ENCODE results near the gene NDRG2.

Gene NDRG2

DNA sequence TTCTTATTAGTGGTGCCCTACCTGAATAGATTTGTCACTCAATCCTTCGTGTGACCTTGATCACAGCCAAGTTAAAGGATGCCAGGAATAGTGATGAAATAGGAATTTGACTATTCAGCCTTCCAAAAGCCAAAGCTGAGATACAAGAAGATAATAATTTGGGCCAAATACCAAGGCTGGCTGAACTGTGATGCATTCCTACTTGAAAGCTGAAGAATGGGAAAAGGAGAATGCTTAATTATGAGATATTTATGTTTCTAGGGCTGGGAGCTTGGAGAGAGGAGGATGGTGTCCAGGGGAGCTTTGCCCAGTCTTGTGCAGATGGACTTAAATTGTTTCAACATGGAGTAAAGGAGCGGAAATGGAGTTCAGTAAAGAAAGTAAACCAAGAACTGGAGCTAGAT lies 22.5 kb upstream of the NDRG2 start:
- Histone ChIP-seq H3K27me3 (ENCODE audit: insufficient read depth, poor library complexity, severe bottlenecking) (no peaks in the 10 kb centered on the region), H3K4me3 (replicated peaks; ENCODE audit: insufficient read depth, low read length) (no peak overlapping the region), H3K27ac (replicated peaks) (no peak overlapping the region)
- TF ChIP-seq POLR2AphosphoS5 (IDR thresholded peaks at IDR 0.05; ENCODE audit: low read depth) (no peak), SPI1 (IDR thresholded peaks at IDR 0.05; ENCODE audit: borderline replicate concordance, low read depth) (no peak), GABPA (IDR thresholded peaks at IDR 0.05; ENCODE audit: low read depth) (no peak)
- TF ChIP-seq, protein P1, sequence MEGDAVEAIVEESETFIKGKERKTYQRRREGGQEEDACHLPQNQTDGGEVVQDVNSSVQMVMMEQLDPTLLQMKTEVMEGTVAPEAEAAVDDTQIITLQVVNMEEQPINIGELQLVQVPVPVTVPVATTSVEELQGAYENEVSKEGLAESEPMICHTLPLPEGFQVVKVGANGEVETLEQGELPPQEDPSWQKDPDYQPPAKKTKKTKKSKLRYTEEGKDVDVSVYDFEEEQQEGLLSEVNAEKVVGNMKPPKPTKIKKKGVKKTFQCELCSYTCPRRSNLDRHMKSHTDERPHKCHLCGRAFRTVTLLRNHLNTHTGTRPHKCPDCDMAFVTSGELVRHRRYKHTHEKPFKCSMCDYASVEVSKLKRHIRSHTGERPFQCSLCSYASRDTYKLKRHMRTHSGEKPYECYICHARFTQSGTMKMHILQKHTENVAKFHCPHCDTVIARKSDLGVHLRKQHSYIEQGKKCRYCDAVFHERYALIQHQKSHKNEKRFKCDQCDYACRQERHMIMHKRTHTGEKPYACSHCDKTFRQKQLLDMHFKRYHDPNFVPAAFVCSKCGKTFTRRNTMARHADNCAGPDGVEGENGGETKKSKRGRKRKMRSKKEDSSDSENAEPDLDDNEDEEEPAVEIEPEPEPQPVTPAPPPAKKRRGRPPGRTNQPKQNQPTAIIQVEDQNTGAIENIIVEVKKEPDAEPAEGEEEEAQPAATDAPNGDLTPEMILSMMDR (IDR thresholded peaks at IDR 0.05; ENCODE audit: insufficient read depth, low read length) = no peak
- TF ChIP-seq, protein P2, sequence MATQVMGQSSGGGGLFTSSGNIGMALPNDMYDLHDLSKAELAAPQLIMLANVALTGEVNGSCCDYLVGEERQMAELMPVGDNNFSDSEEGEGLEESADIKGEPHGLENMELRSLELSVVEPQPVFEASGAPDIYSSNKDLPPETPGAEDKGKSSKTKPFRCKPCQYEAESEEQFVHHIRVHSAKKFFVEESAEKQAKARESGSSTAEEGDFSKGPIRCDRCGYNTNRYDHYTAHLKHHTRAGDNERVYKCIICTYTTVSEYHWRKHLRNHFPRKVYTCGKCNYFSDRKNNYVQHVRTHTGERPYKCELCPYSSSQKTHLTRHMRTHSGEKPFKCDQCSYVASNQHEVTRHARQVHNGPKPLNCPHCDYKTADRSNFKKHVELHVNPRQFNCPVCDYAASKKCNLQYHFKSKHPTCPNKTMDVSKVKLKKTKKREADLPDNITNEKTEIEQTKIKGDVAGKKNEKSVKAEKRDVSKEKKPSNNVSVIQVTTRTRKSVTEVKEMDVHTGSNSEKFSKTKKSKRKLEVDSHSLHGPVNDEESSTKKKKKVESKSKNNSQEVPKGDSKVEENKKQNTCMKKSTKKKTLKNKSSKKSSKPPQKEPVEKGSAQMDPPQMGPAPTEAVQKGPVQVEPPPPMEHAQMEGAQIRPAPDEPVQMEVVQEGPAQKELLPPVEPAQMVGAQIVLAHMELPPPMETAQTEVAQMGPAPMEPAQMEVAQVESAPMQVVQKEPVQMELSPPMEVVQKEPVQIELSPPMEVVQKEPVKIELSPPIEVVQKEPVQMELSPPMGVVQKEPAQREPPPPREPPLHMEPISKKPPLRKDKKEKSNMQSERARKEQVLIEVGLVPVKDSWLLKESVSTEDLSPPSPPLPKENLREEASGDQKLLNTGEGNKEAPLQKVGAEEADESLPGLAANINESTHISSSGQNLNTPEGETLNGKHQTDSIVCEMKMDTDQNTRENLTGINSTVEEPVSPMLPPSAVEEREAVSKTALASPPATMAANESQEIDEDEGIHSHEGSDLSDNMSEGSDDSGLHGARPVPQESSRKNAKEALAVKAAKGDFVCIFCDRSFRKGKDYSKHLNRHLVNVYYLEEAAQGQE (IDR thresholded peaks at IDR 0.05; ENCODE audit: insufficient replicate concordance, low read depth) = no peak
- no peak for DNase-seq (ENCODE audit: low read depth in 1 of 2, low spot score in 1 of 2)

DNA sequence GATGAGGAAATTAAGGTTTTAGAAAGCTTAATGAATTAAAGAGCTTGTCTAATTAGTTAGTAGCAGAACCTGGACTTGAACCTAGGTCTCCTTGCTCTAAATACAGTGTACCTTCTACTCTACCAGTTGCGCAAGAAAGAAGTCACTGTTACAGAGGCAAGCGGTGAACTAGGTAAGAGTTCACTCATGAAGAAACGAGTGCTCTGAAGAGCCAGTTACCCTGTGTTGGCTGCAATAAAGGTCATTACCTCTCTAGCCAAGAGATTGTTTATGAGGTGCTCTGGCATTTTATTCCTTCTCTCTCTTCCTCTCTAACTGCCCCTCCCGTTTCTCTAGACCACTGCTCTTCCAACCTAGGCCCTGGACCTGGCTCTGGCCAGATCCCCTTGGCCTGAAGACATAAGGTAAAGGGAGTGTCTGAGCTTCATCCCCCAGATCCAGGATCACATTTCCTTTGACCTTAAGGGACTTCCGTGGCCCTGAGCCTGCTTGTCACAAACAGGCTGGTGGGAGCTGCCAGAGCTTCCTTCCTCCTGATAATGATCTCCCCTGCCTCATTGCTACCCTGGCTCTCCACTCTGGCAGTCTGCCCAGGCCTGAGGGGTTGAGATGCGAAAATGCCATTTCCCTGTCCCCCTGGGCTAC lies 19.2 kb upstream of the NDRG2 start:
- DNase-seq (ENCODE audit: low read depth in 1 of 2, low spot score in 1 of 2) = peak in 1 of 2 experiments; percentile 50
- TF ChIP-seq POLR2AphosphoS5 (IDR thresholded peaks at IDR 0.05; ENCODE audit: low read depth) (no peak), SPI1 (IDR thresholded peaks at IDR 0.05; ENCODE audit: borderline replicate concordance, low read depth) (no peak), GABPA (IDR thresholded peaks at IDR 0.05; ENCODE audit: low read depth) (no peak)
- TF ChIP-seq, protein P1 (IDR thresholded peaks at IDR 0.05; ENCODE audit: insufficient read depth, low read length) = no peak
- TF ChIP-seq, protein P2 (IDR thresholded peaks at IDR 0.05; ENCODE audit: insufficient replicate concordance, low read depth) = no peak
- no peak overlapping the region for H3K4me3 ChIP-seq (replicated peaks; ENCODE audit: insufficient read depth, low read length)
- H3K27ac ChIP-seq (replicated peaks) = no peak overlapping the region
- H3K27me3 ChIP-seq (ENCODE audit: insufficient read depth, poor library complexity, severe bottlenecking) = no peaks in the 10 kb centered on the region

DNA sequence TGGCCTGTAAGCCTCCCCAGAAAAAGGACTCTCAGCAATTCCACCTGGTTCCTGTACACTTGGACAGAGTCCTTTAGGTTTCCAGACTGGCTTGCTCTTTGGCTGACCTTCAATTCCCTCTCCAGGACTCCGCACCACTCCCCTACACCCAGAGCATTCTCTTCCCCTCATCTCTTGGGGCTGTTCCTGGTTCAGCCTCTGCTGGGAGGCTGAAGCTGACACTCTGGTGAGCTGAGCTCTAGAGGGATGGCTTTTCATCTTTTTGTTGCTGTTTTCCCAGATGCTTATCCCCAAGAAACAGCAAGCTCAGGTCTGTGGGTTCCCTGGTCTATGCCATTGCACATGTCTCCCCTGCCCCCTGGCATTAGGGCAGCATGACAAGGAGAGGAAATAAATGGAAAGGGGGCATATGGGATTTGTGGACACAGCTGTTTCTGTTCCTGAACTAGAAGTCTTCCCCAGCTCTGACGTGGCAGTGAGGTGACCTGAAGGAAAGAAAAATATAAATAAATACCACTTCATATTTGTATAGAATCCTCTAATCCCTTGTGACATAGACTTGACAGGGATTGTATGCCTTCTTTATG lies 18.6 kb upstream of the NDRG2 start:
- TF ChIP-seq, protein P1 (IDR thresholded peaks at IDR 0.05; ENCODE audit: insufficient read depth, low read length) = no peak
- TF ChIP-seq, protein P2 (IDR thresholded peaks at IDR 0.05; ENCODE audit: insufficient replicate concordance, low read depth) = no peak
- TF ChIP-seq POLR2AphosphoS5 (IDR thresholded peaks at IDR 0.05; ENCODE audit: low read depth) (no peak), GABPA (IDR thresholded peaks at IDR 0.05; ENCODE audit: low read depth) (no peak), SPI1 (IDR thresholded peaks at IDR 0.05; ENCODE audit: borderline replicate concordance, low read depth) (no peak)
- no peaks in the 10 kb centered on the region for H3K27me3 ChIP-seq (ENCODE audit: insufficient read depth, poor library complexity, severe bottlenecking)
- H3K4me3 ChIP-seq (replicated peaks; ENCODE audit: insufficient read depth, low read length) = no peak overlapping the region
- H3K27ac ChIP-seq (replicated peaks) = no peak overlapping the region
- DNase-seq (ENCODE audit: low read depth in 1 of 2, low spot score in 1 of 2) = no peak

Data from HL-60 (cell line).